Gastrocnemius medialis (tissue), 4 donors: ENCODE data around the gene WRAP73. TPM values are rescaled to one million over a fixed set of nuclear protein-coding genes. Genes with fewer than 3 reads are reported as not detected.

Source experiments
- ATAC-seq, 2 donors: fragments of 150-250 bp; one replicate each; pipeline ENCODE4 v1.9.1; 2016
- DNase-seq, 2 donors: peaks; one replicate each; pipeline ENCODE4 v3.0.0-alpha.2; 2019
- H3K27ac ChIP-seq, 4 donors: fragments of 200-600 bp; sonication (generic); 1 replicate in 1 of 4; 2 replicates in 3 of 4; pipeline ENCODE4 v1.5.1; 2016 to 2018; ENCODE audit warnings: mild to moderate bottlenecking in 2 of 4, moderate library complexity in 1 of 4
- H3K27me3 ChIP-seq, 3 donors: fragments of 200-600 bp; sonication (generic) in 2 of 3; 1 replicate in 1 of 3; 2 replicates in 2 of 3; pipeline versions ENCODE4 v1.5.1 to v1.6.0; 2016 to 2019; ENCODE audit warnings: mild to moderate bottlenecking in 1 of 3, moderate library complexity in 1 of 3
- H3K36me3 ChIP-seq, 2 donors: fragments of 200-600 bp; sonication (generic) in 1 of 2; one replicate each; pipeline ENCODE4 v1.5.1; 2017 to 2018
- H3K4me1 ChIP-seq, 2 donors: fragments of 200-600 bp; sonication (generic) in 1 of 2; one replicate each; pipeline ENCODE4 v1.5.1; 2016 to 2017; ENCODE audit warnings: mild to moderate bottlenecking in 2 of 2
- H3K4me3 ChIP-seq, 4 donors: fragments of 200-600 bp; sonication (generic) in 3 of 4; 1 replicate in 1 of 4; 2 replicates in 3 of 4; pipeline ENCODE4 v1.5.1; 2016 to 2019; ENCODE audit warnings: mild to moderate bottlenecking in 2 of 4
- H3K9me3 ChIP-seq, 3 donors: fragments of 200-600 bp; sonication (generic) in 2 of 3; 1 replicate in 1 of 3; 2 replicates in 2 of 3; pipeline ENCODE4 v1.5.1; 2016 to 2019
- POLR2A ChIP-seq, 2 donors: fragments of 450-650 bp; IDR thresholded peaks; one replicate each; pipeline ENCODE4 v1.6.1; 2017; ENCODE audit warnings: antibody characterized with exemption in 2 of 2, mild to moderate bottlenecking in 2 of 2, moderate library complexity in 2 of 2
- in situ Hi-C, 4 donors: fragments of 200-750 bp; cut with MboI; loops; one replicate each; pipeline versions ENCODE4 v1.15.0 to v1.8.0; 2017; ENCODE audit warnings: low sequenced_read_pairs in 4 of 4
- intact Hi-C: fragments of 100-400 bp; cut with DNase I; formaldehyde crosslinking; loops from one replicate; pipeline ENCODE4 v1.15.1; 2023; ENCODE audit warnings: low total_unique reads
- total RNA-seq, 4 donors: library from RNA; depleted of rRNA; stranded (reverse); fragments of >200 nt; gene quantifications; one replicate each; pipeline versions ENCODE4 v1.1.0 to v1.2.3, GENCODE V29; 2016
- TF ChIP-seq, protein P1 (sequence below), 5 experiments: fragments of 450-650 bp in 3 of 5; fragments of 200-600 bp in 2 of 5; sonication (generic) in 2 of 5; IDR thresholded peaks in 4 of 5; conservative IDR thresholded peaks in 1 of 5; 1 replicate in 4 of 5; 2 replicates in 1 of 5; pipeline ENCODE4 v1.5.1; 2016 to 2019; ENCODE audit warnings: antibody characterized with exemption in 5 of 5, mild to moderate bottlenecking in 3 of 5, moderate library complexity in 3 of 5

Gene WRAP73
- total RNA-seq, 4 donors from 2014 or later, result 12.7 to 16.1 (median 14.2) TPM

DNA sequence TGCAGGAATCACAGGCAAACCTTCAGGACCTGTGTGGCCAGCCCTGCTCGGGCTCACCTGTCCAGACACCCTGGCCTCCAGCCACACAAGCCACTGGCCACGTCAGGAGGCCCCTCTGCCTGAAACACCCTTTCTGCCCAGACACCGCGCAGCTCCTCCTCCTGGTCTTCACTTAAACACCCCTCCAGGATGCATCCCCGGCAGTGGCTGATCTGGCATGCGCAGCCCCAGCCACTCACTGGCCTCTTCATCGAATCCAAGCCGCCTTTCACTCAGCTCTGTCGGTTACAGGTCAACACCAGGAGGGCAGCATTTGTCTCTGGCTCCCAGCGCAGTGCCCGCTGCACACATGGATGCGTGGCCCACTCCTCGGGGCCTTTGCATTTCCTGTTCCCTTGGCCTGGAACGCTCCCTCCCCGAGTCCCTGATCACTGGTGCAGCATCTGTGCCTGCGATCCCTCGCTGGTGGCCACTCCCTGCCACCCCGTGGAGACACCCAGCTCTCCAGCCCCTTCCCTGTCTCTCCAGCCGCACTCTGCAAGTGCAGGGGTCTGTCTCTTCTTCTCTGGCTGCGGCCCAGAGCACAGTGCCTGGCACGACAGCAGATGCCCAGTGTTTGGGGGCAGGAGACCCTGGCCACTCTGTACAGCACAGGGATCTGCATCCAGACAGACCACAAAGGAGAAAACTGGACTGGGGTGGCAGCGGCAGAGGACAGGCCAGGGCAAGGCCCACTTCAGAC, 15.7 kb downstream of the WRAP73 start:
- no peak for ATAC-seq
- Histone ChIP-seq H3K4me1 (no peaks in the 10 kb centered on the region), H3K4me3 (no peak overlapping the region), H3K9me3 (no peaks in the 10 kb centered on the region), H3K36me3 (peaks cover 0 to 80% of the 10 kb centered on the region in 2 donors), H3K27ac (no peak overlapping the region), H3K27me3 (no peaks in the 10 kb centered on the region)
- no peak for TF ChIP-seq POLR2A (IDR thresholded peaks at IDR 0.05)
- TF ChIP-seq, protein P1, sequence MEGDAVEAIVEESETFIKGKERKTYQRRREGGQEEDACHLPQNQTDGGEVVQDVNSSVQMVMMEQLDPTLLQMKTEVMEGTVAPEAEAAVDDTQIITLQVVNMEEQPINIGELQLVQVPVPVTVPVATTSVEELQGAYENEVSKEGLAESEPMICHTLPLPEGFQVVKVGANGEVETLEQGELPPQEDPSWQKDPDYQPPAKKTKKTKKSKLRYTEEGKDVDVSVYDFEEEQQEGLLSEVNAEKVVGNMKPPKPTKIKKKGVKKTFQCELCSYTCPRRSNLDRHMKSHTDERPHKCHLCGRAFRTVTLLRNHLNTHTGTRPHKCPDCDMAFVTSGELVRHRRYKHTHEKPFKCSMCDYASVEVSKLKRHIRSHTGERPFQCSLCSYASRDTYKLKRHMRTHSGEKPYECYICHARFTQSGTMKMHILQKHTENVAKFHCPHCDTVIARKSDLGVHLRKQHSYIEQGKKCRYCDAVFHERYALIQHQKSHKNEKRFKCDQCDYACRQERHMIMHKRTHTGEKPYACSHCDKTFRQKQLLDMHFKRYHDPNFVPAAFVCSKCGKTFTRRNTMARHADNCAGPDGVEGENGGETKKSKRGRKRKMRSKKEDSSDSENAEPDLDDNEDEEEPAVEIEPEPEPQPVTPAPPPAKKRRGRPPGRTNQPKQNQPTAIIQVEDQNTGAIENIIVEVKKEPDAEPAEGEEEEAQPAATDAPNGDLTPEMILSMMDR (IDR thresholded peaks at IDR 0.05 in 4 of 5, conservative IDR thresholded peaks at IDR 0.05 in 1 of 5), result no peak
- in situ Hi-C loops, result no loop called here
- intact Hi-C loops, result no loop called here
- DNase-seq, result no peak

- in situ Hi-C loops, result no loop called here
- no peak for TF ChIP-seq POLR2A (IDR thresholded peaks at IDR 0.05)
- TF ChIP-seq, protein P1 (IDR thresholded peaks at IDR 0.05 in 4 of 5, conservative IDR thresholded peaks at IDR 0.05 in 1 of 5), result no peak
- H3K36me3 ChIP-seq, result peaks cover 0 to 82% of the 10 kb centered on the region in 2 donors
- DNase-seq (no peak), ATAC-seq (no peak)
- H3K27ac ChIP-seq, result no peak overlapping the region
- intact Hi-C loops, result no loop called here
- no peaks in the 10 kb centered on the region for H3K4me1 ChIP-seq
- no peak overlapping the region for H3K4me3 ChIP-seq
- H3K9me3 ChIP-seq, result no peaks in the 10 kb centered on the region
- no peaks in the 10 kb centered on the region for H3K27me3 ChIP-seq
Observed at GRCh38 chr1:3633344-3634058, 16.4 kb downstream of the WRAP73 start.

DNA sequence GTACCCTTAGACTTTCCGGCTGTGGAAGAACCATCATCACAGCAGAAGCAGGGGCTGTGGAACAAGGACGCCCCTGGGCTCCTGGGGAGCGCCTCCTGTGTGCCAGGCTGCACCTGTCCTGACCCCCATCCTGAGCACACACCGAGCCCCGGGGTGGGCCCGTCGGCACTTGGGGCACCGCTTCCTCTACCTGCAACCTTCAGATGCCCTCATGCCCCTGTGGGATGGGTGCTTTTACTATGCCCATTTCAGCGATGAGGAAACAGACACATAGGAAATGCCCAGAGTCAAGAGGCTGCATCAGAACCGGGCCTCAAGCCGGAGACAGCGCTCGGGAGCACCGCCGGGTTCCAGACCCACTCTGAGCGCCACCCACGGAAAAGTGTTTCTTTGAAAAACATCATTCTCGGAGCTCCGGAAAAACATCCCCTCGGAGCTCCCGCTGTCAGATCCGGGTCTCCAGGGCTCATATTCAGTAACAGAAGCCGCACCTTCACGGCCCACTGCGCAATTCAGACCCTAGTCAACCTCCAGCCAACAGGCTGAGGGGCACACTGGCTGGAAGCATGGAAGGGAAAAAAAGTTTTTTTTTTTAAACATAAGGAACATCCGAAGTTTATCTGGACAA, 17.1 kb downstream of the WRAP73 start:
- intact Hi-C loops (no loop called here), in situ Hi-C loops (no loop called here)
- Histone ChIP-seq H3K4me1 (no peaks in the 10 kb centered on the region), H3K27me3 (no peaks in the 10 kb centered on the region), H3K36me3 (peaks cover 0 to 82% of the 10 kb centered on the region in 2 donors), H3K9me3 (no peaks in the 10 kb centered on the region), H3K27ac (no peak overlapping the region), H3K4me3 (no peak overlapping the region)
- TF ChIP-seq, protein P1 (IDR thresholded peaks at IDR 0.05 in 4 of 5, conservative IDR thresholded peaks at IDR 0.05 in 1 of 5), result no peak
- TF ChIP-seq POLR2A (IDR thresholded peaks at IDR 0.05), result no peak
- DNase-seq, result no peak
- no peak for ATAC-seq

DNA sequence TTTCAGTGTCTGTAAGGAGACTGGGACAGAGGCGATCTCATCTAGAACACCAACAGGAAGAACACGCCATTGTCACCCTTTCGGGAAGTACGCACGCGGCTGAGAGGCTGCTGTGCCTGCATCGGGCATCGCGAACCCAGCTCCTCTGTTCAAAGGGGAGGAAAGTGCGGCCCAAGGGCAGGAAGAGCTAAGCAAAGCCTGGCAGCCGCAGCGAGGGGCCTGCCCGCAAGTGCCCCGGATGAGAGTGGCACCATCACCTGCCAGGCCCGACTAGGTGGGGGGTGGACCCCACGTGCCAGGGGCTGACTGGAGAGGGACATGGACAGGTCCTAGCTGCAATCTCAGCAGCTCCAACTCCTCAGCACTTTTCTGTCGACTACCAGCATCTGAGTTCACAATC, 17.6 kb downstream of the WRAP73 start:
- ATAC-seq (no peak), DNase-seq (no peak)
- intact Hi-C loops, result no loop called here
- H3K4me3 ChIP-seq, result no peak overlapping the region
- in situ Hi-C loops, result no loop called here
- no peaks in the 10 kb centered on the region for H3K9me3 ChIP-seq
- no peaks in the 10 kb centered on the region for H3K4me1 ChIP-seq
- no peak overlapping the region for H3K27ac ChIP-seq
- peaks cover 0 to 82% of the 10 kb centered on the region in 2 donors for H3K36me3 ChIP-seq
- H3K27me3 ChIP-seq, result no peaks in the 10 kb centered on the region
- no peak for TF ChIP-seq POLR2A (IDR thresholded peaks at IDR 0.05)
- TF ChIP-seq, protein P1 (IDR thresholded peaks at IDR 0.05 in 4 of 5, conservative IDR thresholded peaks at IDR 0.05 in 1 of 5), result no peak
